Upper lobe of left lung (tissue), 4 donors: ENCODE data around the gene BRIP1.

ENCODE experiments used
- CTCF ChIP-seq, 6 experiments: fragments of 450-650 bp in 4 of 6; fragments of 200-600 bp in 2 of 6; sonication (generic) in 2 of 6; IDR thresholded peaks; one replicate each; pipeline ENCODE4 v1.5.1; 2016 to 2019; ENCODE audit warnings: antibody characterized with exemption in 6 of 6
- EP300 ChIP-seq, 4 donors: sonication (generic); formaldehyde crosslinking; IDR thresholded peaks; one replicate each; pipeline ENCODE4 v1.5.1; 2017; ENCODE audit warnings: antibody characterized with exemption in 4 of 4, control low read depth in 2 of 4
- POLR2A ChIP-seq, 4 donors: fragments of 450-650 bp; IDR thresholded peaks; one replicate each; pipeline ENCODE4 v1.5.1; 2016 to 2017; ENCODE audit warnings: antibody characterized with exemption in 4 of 4, mild to moderate bottlenecking in 2 of 4

GRCh38 chr17:61717352-61717751 lies 146.0 kb downstream of the BRIP1 start:
- TF ChIP-seq CTCF (IDR thresholded peaks at IDR 0.05) (no peak), EP300 (IDR thresholded peaks at IDR 0.05) (no peak), POLR2A (IDR thresholded peaks at IDR 0.05) (no peak)
